ENCODE results near the gene SERPINE1.

Gene SERPINE1

DNA sequence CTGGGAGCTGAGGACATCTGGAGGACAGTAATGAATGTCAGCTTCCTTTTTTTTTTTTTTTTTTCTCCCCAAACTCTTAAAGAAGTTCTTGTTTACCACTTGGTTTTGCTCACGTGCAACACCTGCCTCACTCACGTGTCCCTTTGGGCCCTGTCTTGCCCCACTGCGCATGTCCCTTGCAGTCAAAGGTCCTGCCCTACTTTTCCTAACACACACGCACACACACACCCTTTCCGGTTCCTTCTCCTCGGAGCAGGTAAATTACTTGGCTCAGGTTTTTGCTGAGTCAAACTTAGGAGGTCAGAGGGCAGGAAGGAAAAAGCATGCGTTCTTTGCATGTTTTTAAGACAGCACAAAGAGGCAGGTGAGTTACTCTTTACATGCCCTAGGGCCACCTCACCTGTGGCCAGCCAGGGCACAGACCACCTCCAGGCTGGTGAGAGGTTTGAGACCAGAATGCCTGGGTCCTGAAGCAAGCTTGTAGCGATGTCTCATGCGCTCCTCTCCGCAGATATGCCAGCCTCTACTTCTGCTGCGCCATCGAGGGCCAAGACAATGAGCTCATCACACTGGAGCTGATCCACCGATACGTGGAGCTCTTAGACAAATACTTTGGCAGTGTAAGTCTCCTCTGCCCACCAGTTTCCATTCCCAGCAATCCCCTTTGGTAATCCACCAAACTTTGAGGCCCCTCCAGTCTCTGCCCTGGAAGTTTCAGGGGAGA is 30.1 kb downstream of the SERPINE1 start:
- DNase-seq (ENCODE audit: low spot score) = peak; percentile 46

DNA sequence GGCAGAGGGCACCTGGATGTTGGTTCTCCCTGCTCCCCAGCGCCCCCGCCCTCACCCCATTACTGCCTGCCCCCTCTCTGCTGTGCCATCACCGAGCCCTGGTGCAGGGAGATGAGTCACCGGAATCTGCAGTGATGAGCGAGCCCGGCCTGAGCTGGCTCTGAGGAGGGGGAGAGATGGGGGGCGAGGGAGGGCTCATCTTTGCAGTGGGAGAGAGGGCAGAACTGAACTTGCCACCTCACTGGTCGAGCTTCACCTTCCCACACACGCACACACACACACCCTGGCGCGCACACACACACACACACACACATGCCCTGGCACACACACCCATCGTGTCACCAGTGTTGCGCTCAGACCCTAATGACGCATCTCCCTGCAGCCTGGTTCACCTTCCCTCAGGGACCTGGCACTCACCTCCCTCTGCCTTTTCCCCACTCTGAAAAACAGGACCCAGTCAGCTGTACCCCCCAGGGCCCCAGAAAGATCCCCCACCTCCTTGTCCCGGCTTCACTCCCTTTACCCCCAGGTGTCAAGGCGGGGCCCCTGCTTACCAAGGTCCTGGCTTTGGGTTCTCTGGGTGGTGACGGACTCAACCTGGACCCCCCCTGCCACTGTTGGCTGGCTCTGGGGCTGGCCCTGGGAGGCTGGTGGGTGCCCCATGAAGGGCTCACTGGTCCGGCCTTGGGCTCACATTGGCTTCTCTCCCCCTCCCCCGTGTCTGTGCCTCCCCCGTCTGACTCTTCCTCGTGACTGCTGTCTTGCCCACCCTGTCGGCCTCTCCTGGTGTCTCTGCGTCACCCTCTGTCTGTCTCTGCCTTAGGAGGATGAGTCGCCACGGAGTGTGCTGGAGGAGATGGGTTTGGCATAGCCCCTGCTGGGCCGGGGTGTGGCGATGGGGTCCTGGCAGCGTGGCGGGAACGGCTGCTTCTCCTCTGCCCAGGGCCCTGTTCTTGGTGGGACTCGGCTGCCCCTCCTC is 33.1 kb downstream of the SERPINE1 start:
- DNase-seq (ENCODE audit: low spot score) = peak; percentile 43

DNA sequence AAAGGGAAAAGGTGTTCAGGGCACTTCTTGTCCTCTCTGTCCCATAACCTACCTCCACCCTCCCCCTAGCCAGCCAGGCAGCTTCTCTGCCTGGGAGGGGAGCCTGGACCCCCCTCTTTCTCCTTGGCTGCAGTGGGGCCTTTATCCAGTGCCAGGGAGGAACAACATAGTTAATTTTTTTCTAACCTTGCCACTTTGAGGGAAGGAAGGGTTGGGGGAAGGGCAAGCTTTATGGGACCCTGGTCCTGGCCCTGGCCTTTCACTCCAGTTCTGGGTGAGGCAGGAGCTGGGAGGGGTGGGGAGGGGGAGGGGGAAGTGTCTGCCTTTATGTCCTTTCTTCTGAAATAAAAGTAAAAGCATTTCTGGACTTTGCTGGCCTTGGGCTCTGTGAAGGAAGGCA is 34.0 kb downstream of the SERPINE1 start:
- no peak for DNase-seq (ENCODE audit: low spot score)

DNA sequence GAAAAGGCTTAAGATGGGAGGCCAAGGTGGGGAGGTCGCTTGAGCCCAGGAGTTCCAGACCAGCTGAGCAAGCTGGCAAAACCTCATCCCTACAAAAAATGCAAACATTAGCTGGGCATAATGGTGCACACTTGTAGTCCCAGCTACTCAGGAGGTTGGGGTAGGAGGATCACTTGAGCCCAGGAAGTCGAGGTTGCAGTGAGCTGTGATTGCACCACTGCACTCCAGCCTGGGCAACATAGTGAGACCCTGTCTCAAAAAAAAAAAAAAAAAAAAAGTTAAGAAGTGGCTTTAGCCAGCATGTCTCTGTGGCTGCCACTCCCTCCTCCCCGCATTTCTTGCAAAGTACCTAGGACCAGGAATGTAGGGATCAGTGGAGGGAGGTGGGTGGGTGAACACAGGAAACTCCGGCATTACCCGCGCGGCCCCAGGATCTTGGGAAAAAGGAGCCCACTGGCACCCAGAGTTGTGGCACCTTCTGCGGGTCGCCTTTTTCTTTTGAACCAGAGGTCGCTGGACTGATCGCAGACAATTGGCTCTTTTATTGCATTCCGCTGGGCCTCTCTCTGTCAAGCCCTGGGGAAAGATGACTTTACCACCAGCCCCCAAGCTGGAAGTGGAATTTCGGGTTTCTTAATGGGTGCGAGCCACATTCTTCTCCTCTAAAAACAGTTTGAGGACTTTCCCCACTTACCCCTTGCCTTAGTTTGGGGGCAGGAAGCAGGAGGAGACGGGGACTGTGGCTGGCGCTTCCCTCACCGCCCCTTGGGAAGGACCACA is 35.0 kb downstream of the SERPINE1 start:
- no peak for DNase-seq (ENCODE audit: low spot score)

DNA sequence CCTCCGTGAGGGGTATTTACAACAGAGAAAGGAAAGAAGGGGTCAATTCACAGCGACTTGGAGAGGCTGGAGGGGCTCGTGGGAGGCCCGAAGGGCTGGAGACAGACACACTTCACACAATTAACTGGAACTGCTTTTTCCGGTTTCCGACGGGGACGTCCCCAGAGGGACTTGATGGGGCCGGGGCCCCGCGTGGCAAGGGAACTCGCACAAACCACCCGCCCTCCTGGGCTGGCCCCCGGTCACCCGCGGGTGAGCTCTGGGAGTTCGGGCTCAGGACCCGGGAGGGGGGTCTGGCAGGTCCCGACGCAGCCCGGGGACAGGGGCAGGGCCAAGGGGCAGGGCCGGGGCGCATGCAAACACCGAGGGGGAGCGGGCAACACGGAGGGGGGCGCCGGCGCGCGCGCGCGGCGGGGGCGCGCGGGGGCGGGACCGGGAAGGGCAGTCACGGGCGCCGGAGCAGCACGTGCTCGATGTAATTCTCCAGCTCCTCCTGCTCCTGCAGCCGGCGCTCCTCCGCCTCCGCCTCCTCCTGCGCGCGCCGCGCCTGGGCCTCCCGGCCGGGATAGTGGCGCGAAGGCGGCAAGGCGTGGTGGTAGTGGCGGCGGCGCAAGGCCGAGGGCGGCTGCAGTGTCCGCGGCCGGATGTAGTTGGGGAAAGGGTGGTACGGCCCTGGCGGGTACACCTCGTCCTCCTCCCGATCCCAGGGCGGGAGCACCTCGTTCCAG is 35.8 kb downstream of the SERPINE1 start:
- peak; percentile 81 for DNase-seq (ENCODE audit: low spot score)

DNA sequence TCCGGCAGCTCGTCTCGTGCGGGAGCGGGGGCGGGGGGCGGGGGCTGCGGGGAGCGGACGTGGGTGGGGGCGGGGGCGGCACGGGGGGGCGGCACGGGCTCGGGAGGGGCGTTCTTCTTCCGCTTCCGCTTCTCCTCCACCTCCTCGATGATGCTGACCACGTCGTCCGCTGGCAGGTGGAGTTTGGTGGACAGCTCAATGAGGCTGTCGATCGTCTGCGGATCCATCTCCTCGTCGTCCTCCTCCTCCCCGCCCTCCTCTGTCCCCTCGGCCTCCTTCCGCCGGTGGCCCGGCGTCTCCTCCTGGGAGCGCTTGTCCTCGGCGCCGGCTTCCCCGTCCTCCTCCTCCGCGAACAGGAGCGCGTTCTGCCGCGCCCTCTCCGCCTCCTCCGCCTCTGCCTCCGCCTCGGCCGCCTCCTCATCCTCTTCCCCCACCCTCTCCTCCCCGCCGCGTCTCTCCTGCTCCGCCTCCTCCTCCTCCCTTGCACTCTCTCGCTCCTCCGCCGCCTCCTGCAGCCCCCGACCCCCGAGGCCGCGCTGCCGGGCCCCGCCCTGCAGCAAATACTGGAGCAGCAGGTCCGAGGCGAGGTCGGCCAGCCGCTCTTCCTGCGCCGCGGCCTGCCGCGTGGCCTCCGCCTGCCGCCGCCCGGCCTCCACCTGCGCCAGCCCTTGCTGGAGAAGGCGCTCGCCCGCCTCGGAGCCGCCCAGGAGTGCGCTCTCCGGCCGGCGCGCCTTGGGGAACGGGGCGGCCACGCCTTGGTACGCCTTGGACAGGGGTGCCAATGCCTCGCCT is 36.6 kb downstream of the SERPINE1 start:
- peak; percentile 68 for DNase-seq (ENCODE audit: low spot score)

DNA sequence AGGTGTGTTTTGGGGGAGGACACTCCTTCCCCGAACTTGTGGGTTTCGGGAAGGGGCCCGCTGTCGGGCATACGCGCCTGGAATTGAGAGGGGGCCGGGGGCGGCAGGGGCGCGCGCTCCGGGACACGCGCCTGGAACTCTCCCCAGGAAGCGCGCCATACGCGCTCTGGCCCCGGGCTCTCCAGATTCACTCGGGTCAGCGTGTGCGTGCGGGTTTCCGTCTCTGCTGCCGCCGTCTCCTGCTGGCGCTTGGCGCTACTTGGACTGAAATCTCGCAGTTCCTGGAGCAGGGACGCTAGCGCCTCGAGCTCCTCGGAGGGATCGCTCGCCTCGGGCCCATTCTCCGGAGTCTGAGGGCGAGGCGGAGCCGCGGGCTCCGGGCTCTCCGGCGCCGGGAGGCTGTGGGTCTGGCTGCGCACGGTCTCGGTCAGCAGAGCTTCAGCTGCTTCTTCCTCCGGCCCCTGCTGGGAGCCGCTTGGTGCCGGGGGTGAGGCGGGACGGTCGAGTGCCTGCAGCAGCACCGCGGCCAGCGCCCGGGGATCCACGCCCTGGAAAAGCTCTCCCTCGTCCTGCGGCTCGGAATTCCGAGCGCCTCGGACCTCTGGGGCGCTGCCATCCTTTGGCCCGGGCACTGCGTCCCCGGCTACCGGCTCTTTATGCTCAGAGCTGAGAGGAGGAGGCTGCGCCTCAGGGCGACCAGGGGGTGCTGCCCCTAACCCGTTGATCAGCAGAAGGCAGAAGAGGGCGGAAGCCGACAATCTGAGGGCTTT is 37.4 kb downstream of the SERPINE1 start:
- peak; percentile 82 for DNase-seq (ENCODE audit: low spot score)

DNA sequence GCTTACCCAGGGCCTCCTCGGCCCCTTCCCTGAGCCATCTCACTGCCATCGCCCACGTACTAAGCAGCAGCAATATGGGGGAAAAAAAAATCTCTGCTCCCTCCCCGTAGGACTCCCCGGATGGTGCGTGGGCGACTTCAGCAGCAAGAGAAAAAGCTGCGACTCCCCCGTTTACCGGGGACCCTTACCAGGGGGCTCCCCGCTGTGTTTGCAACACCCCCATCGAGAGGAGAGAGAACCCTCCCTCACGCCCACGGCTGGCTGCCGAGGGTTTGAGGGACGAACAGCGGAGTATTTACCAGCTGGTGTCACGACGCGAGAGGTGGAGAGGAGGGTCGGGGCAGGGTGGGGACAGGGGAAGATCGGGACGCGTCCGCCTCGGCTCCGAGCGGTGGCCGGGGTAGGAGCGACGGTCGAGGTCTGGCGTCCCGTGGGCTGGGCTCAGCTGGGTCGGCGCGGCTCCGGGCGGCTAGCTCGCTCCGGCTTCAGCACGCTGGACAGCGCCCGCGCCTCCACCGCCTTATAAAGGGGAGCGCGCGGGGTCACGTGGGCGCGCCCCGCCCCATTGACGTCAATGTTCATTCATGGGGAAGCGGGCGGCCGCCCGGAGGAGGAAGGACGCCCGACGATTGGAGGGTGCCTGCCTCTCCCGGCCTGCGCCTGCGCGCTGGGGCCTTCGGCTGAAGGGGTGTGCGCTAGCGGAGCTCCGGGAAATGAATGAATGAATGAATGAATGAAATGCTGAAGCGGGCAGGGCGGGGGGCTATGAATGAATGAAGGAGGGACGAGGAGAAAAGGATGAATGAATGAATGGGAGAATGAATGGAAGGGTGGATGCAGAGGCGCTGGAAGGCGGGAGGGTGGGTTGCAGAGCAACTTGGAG is 38.4 kb downstream of the SERPINE1 start, which contains the start of gene VGF:
TSS of gene VGF (minus strand) at position 495 of the 883 bp plus-strand sequence. CDS start 726 bp downstream, outside the sequence.
- DNase-seq (ENCODE audit: low spot score) = peak; percentile 97

DNA sequence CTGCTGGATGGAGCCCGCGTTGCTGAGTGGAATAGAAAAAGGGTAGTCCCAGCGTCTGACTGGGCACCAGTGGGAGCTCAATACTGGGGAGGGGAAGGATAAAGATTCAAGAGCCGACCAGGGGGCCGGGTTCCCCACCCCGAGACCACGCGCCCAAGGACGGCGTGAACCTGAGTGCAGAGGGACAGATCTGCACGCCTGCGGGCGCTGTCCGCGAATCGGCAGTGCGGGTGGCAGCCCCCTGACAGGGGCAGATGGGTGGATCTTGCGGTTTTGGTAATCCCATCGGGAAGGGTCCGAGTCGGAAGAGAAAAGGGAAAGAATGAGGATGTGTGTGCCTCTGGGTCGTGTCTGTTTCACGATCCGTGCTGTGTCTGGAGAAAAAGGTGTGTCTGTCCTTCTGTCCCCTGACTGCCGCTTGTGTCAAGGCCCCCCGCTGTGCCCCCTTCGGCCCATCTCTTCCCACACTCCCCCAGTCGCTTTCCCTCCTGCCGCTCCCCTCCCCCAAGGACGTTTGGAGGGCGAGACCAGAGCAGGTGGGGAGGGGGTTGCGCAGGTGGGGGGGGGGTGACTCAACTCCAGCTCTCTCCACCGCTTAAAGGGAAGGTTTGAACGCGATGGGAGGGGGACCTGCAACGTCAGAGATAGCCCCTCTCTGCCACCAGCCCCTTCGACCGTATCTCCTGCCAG is 39.2 kb downstream of the SERPINE1 start:
- no peak for DNase-seq (ENCODE audit: low spot score)

DNA sequence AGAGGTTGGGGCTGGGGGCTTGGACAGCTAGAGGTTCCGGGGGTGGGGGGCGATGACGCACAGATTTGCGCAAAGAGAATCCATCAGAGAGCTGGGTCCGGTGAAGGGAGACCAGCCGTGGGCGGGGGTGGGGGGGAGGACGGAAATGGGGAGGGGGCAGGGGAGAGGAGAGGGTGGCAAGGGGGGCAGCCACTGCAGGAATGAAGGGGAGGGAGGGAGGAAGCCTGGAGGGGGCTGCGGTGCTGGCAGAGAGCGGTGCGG is 39.7 kb downstream of the SERPINE1 start:
- no peak for DNase-seq (ENCODE audit: low spot score)

DNA sequence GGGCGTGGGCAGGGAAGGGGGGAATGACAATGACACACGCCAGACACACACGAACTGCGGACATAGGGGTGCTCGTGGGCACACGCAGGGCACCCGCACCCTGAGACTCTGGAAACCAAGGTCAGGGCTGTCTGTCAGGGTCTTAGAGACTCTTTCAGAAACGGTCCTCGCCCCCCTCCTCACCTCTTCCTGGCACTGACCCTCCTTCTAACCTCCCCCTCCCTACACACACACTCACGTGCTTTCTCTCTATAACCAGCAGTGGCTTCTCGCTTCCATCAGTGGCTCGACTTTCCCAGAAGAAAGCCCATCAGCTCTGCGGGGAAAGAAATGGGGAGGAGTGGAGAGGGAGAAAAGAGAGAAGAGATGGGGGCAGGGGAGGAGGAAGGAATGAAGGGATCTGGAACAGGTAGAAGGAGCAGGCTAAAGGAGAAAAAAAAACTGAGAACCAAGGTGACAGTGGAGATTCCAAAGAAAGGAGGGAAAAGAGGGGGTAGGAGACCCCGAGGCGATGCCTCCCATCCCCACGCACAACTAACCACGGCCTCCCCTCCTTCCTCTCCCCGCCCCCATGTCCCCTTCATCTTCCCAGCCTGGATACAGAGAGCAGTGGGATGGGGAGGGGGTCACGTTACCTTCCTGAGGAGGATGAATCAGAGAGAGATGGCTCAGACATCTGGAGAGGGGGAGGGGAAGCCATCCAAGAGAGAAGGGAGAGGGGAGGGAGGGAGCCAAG is 40.2 kb downstream of the SERPINE1 start:
- peak; percentile 56 for DNase-seq (ENCODE audit: low spot score)

DNA sequence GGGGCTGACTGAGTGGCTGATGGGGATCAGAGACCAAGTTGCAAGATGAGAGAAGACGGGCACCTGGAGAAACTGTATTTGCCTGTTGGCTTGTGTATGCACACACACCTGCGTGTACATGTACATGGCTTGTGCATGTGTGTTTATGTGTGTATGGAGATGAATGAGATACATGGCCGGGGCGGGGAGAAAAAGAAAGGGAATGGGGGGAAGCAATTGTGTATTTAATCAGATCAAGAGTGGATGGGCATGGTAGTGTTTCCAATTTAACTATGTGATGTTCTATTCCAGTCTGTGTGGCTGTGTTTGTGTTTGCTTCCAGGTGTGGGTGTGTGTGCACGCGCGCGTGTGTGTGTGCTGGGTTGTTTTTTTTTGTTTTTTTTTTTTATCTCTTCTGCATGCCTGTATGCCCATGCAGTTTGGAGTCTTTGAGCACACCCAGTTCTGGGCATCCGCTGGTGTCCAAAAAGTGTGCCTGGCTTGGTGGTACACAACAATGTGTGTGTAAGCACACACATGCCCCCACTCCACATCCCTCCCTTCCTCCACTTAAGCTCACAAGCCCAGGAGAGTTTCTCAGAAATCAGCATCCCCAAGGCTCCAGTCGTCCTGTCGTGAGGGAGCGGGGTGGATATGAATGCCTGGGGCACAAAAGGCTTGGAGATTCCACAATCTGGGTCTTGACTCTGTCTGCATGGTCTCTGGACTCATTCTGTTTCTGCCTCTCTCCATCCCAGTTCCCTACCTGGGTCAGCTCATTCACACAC is 40.9 kb downstream of the SERPINE1 start:
- no peak for DNase-seq (ENCODE audit: low spot score)

DNA sequence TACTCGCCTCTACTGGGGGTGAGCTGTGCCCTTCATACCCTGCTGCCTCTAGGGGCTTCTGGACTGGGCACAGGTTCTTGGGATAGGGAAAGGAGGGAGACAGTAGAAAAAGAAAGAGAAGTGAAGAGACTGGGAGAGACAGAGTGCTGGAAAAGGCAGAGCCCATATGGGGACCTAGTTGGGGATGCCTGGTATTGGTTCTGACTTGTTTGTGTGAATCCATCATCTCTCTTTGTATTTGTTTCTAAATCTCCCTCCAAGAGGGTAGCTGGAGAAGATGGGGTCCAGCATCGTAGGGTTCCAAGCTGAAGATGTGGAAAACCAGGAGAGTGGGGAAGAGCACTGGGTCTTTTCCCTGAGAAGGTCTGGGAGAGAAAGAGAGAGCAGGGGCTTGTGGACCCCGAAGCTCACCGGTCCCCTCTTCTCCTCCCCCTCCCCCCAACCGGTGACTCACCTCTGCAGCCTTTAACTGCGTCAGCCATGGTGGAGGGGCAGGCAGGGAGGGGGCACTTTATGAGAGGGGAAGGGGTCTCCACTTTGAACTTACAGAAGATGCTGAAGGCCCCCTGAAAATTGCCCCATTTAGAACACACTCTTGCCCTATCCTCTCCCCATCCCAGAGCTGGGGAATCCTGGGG is 41.6 kb downstream of the SERPINE1 start:
- no peak for DNase-seq (ENCODE audit: low spot score)

DNA sequence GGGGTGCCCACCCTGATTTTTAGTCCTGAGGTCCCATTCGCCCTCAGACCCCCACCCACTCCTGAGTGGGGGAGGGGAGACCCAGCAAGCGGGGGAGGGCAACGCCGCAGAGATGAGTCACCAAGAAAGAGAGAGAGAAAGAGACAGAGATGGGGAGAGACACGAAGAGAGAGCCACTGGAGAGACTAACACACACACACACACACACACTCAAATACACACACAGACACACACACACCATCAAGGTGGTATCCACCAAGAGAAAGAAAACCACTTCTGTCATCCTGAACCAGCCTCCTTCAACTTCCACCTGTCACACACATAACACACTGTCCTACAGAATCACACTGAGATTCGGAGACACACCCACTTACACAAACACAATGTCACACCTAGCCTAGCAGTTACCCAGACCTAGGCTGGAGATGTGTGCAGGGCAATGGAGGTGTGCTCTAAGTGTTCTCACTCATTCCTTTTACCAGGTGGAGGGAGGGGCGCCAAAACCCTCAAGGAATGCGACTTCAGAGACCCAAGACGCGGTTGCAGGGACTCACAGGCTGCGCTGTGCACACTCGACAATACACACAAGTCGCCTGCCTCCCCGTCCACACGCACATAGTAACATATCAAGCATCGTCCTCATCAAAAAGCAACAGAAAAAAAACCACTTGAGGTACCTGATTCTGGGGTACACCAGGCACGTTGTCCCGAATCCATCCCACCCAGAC is 42.4 kb downstream of the SERPINE1 start:
- no peak for DNase-seq (ENCODE audit: low spot score)

DNA sequence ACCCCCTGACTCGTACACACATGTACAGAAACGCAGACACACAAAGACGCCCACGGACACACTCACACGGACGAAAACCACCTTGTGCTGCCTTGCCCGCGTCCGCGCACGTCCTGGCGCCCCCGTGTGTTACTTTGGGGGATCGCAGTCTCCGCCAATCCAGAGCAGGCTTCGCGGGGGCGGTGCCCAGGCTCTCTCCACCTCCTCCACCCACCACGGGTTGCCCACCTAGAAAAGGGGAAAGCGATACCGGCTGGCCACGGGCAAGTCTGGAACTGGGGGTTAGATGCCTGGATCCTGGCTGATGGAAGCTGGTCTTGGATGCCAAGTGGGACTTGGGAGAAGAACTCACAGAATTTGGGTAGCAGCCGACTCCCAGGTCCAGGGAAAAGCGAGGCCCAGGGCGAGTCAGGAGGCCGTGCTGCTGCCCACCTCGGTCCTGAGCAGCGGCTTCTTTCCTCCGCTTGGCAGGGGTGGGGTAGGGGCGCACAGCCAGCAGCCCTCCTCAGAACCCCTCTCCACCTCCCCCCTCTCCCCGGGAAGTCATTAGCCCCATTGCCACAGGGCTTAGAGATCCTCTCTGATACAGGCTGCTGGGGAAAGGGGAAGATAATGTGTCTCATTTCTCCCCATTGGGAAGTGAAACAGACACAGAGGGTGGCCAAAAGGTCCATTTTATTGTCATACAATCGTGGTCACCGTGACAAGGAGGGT is 43.1 kb downstream of the SERPINE1 start:
- DNase-seq (ENCODE audit: low spot score) = peak; percentile 90

Measured in ecto neural progenitor cell (in vitro differentiated cells).